Caco-2 (cell line): ENCODE data around the gene NF2. TPM values are rescaled to one million over a fixed set of nuclear protein-coding genes. Genes with fewer than 3 reads are reported as not detected.

Experiments used
- BruUV-seq: library from RNA; stranded (reverse); fragments of 400-500 nt; replicated peaks from 2 replicates; lab custom pipeline; 2021; lab: Mats Ljungman, UMichigan
- CTCF ChIA-PET: fragments of 300-600 bp; sonication (Branson Sonifier 250); formaldehyde crosslinking; loops from one replicate; lab custom pipeline; 2022; ENCODE audit warnings: antibody characterized with exemption; lab: Charles Lee
- POLR2A ChIA-PET: fragments of 300-600 bp; sonication (Branson Sonifier 250); formaldehyde crosslinking; loops from one replicate; lab custom pipeline; 2022; ENCODE audit warnings: antibody characterized with exemption; lab: Charles Lee
- DNase-seq, 2 experiments: peaks; one replicate each; pipeline versions ENCODE4 v3.0.0 to v3.0.0-alpha.2; 2020 to 2022
- H3K27me3 ChIP-seq: replicated peaks from 2 replicates; pipeline ENCODE4 v1.6.0; 2011; ENCODE audit warnings: low read length; ENCODE audit not compliant: control insufficient read depth, insufficient read depth
- H3K36me3 ChIP-seq: 2 replicates; pipeline ENCODE4 v1.5.1; 2011; ENCODE audit warnings: low read length; ENCODE audit not compliant: control insufficient read depth, insufficient read depth
- H3K4me1 ChIP-seq: fragments of 250-450 bp; sonication (Bioruptor Pico); 2 replicates; pipeline ENCODE4 v1.5.1; 2020; ENCODE audit warnings: mild to moderate bottlenecking
- H3K4me3 ChIP-seq: 2 replicates; pipeline ENCODE4 v1.5.1; 2011; ENCODE audit warnings: low read depth, mild to moderate bottlenecking, control low read depth, low read length
- H3K9me3 ChIP-seq: fragments of 250-450 bp; sonication (Bioruptor Pico); 2 replicates; pipeline ENCODE4 v1.5.1; 2020; ENCODE audit warnings: mild to moderate bottlenecking, moderate library complexity
- H3K27ac Mint-ChIP-seq: one replicate; pipeline ENCODE4 v1.8.0; 2022; ENCODE audit warnings: mixed read lengths; ENCODE audit not compliant: unreplicated experiment
- H3K27me3 Mint-ChIP-seq: one replicate; pipeline ENCODE4 v1.8.0; 2022; ENCODE audit warnings: mixed read lengths; ENCODE audit not compliant: insufficient read depth, unreplicated experiment
- H3K36me3 Mint-ChIP-seq: one replicate; pipeline ENCODE4 v1.8.0; 2022; ENCODE audit warnings: mild to moderate bottlenecking, mixed read lengths; ENCODE audit not compliant: insufficient read depth, unreplicated experiment
- H3K4me1 Mint-ChIP-seq: one replicate; pipeline ENCODE4 v1.8.0; 2022; ENCODE audit warnings: low read depth, mixed read lengths; ENCODE audit not compliant: unreplicated experiment
- H3K4me3 Mint-ChIP-seq: one replicate; pipeline ENCODE4 v1.8.0; 2022; ENCODE audit warnings: mild to moderate bottlenecking, moderate library complexity, mixed read lengths; ENCODE audit not compliant: unreplicated experiment
- H3K9me3 Mint-ChIP-seq: one replicate; pipeline ENCODE4 v1.8.0; 2022; ENCODE audit warnings: mixed read lengths; ENCODE audit not compliant: unreplicated experiment
- CTCF ChIP-seq, 2 experiments: fragments of 200-600 bp in 1 of 2; IDR thresholded peaks; 1 replicate in 1 of 2; 2 replicates in 1 of 2; pipeline versions ENCODE4 v1.5.1 to v1.8.0; 2011 to 2022; ENCODE audit warnings: antibody characterized with exemption in 1 of 2, control low read depth in 1 of 2, inconsistent platforms in 1 of 2, low read depth in 1 of 2, low read length in 1 of 2, mild to moderate bottlenecking in 1 of 2, moderate library complexity in 1 of 2; ENCODE audit not compliant: insufficient read depth in 1 of 2, severe bottlenecking in 1 of 2, unreplicated experiment in 1 of 2
- intact Hi-C: fragments of 100-400 bp; cut with micrococcal nuclease; formaldehyde crosslinking; loops from one replicate; pipeline ENCODE4 v1.10.0; 2022; ENCODE audit not compliant: unreplicated experiment
- total RNA-seq: library from RNA; stranded (reverse); gene quantifications from 2 replicates; pipeline ENCODE4 v1.2.3, GENCODE V29; 2022

Gene NF2
- total RNA-seq, 1 experiment from 2014 or later, result 53.2 TPM

GRCh38 chr22:29715705-29716104 is 112.3 kb downstream of the NF2 start:
- CTCF ChIA-PET, result no interaction called here
- Histone ChIP-seq H3K4me3 (no peak overlapping the region), H3K9me3 (no peaks in the 10 kb centered on the region), H3K4me1 (no peaks in the 10 kb centered on the region), H3K27me3 (peaks cover 1% of the 10 kb centered on the region), H3K36me3 (no peaks in the 10 kb centered on the region)
- POLR2A ChIA-PET, result no interaction called here
- intact Hi-C loops, result no loop called here
- H3K36me3 Mint-ChIP-seq, result no peaks in the 10 kb centered on the region
- H3K4me3 Mint-ChIP-seq, result no peak overlapping the region
- H3K9me3 Mint-ChIP-seq, result no peaks in the 10 kb centered on the region
- peaks cover 15% of the 10 kb centered on the region for H3K27me3 Mint-ChIP-seq
- TF ChIP-seq CTCF (IDR thresholded peaks at IDR 0.05; ENCODE audit: insufficient read depth in 1 of 2, low read depth in 1 of 2, low read length in 1 of 2, severe bottlenecking in 1 of 2, unreplicated experiment in 1 of 2), result no peak
- DNase-seq, result no peak
- H3K27ac Mint-ChIP-seq, result no peak overlapping the region
- BruUV-seq, result no TSS peak
- H3K4me1 Mint-ChIP-seq, result no peaks in the 10 kb centered on the region

- Histone ChIP-seq H3K4me1 (no peaks in the 10 kb centered on the region), H3K9me3 (no peaks in the 10 kb centered on the region), H3K27me3 (peaks cover 1% of the 10 kb centered on the region), H3K36me3 (no peaks in the 10 kb centered on the region), H3K4me3 (no peak overlapping the region)
- Mint-ChIP-seq H3K4me3 (no peak overlapping the region), H3K9me3 (no peaks in the 10 kb centered on the region), H3K27ac (no peak overlapping the region), H3K27me3 (peaks cover 18% of the 10 kb centered on the region), H3K4me1 (no peaks in the 10 kb centered on the region), H3K36me3 (no peaks in the 10 kb centered on the region)
- peak; percentile 75 to 84 for DNase-seq
- BruUV-seq, result no TSS peak
- intact Hi-C loops, result no loop called here
- ChIA-PET CTCF (interaction anchor here (0.6 to 2.3 kb wide), 2 partner anchors 21 to 81 kb away, joined by 3 to 5 read pairs (median 4); no protein-coding TSS in a partner anchor), POLR2A (no interaction called here)
- no peak for TF ChIP-seq CTCF (IDR thresholded peaks at IDR 0.05; ENCODE audit: insufficient read depth in 1 of 2, low read depth in 1 of 2, low read length in 1 of 2, severe bottlenecking in 1 of 2, unreplicated experiment in 1 of 2)
These were observed 113.5 kb downstream of the NF2 start for GRCh38 chr22:29716814-29717545.

GRCh38 chr22:29717789-29718188 is 114.4 kb downstream of the NF2 start:
- ChIA-PET CTCF (interaction anchor here (2.3 kb wide), 1 partner anchor 82 kb away, joined by 5 read pairs; no protein-coding TSS in a partner anchor), POLR2A (no interaction called here)
- Mint-ChIP-seq H3K27ac (no peak overlapping the region), H3K27me3 (peaks cover 16% of the 10 kb centered on the region), H3K4me3 (no peak overlapping the region), H3K36me3 (no peaks in the 10 kb centered on the region), H3K9me3 (no peaks in the 10 kb centered on the region), H3K4me1 (no peaks in the 10 kb centered on the region)
- intact Hi-C loops, result no loop called here
- DNase-seq, result no peak
- H3K9me3 ChIP-seq, result no peaks in the 10 kb centered on the region
- no peak for TF ChIP-seq CTCF (IDR thresholded peaks at IDR 0.05; ENCODE audit: insufficient read depth in 1 of 2, low read depth in 1 of 2, low read length in 1 of 2, severe bottlenecking in 1 of 2, unreplicated experiment in 1 of 2)
- no peaks in the 10 kb centered on the region for H3K36me3 ChIP-seq
- BruUV-seq, result no TSS peak
- no peaks in the 10 kb centered on the region for H3K4me1 ChIP-seq
- peaks cover 1% of the 10 kb centered on the region for H3K27me3 ChIP-seq
- H3K4me3 ChIP-seq, result no peak overlapping the region
